OCI-LY1 (cell line): ENCODE results near the gene VGF.

ENCODE experiments used
- CTCF ChIP-seq: fragments of 200-600 bp; sonication (generic), shearing (Covaris generic); IDR thresholded peaks from 2 replicates; pipeline ENCODE4 v1.5.1; 2017; ENCODE audit warnings: mild to moderate bottlenecking, antibody characterized with exemption, low read length, moderate library complexity, mixed read lengths
- EZH2 ChIP-seq: fragments of 200-600 bp; sonication (generic), shearing (Covaris generic); IDR thresholded peaks from 2 replicates; pipeline ENCODE4 v1.8.0; 2017; ENCODE audit warnings: borderline replicate concordance, mixed run types, mild to moderate bottlenecking, antibody characterized with exemption, low read length, moderate library complexity, mixed read lengths

- TF ChIP-seq CTCF, result no peak
- no peak for TF ChIP-seq EZH2
Observed at GRCh38 chr7:101180130-101180755, 14.9 kb upstream of the VGF start, which contains the start of gene NAT16.
